Mucosa of rectum (tissue), 2 donors: ENCODE data around the gene CCR2.
A peak's percentile ranks its signal among the peaks of the same experiment; 100 is the strongest.

ENCODE experiments used
- H3K27ac ChIP-seq, 2 donors: one replicate each; pipeline ENCODE4 v1.7.0; 2013; ENCODE audit warnings: inconsistent platforms in 2 of 2, low read depth in 2 of 2, low read length in 2 of 2
- H3K27me3 ChIP-seq, 2 donors: one replicate each; pipeline ENCODE4 v1.7.0; 2013; ENCODE audit warnings: low read length in 2 of 2; ENCODE audit not compliant: control insufficient read depth in 2 of 2, insufficient read depth in 2 of 2
- H3K36me3 ChIP-seq, 2 donors: one replicate each; pipeline ENCODE4 v1.7.0; 2013; ENCODE audit warnings: low read length in 2 of 2; ENCODE audit not compliant: control insufficient read depth in 2 of 2, insufficient read depth in 2 of 2
- H3K4me1 ChIP-seq, 2 donors: one replicate each; pipeline ENCODE4 v1.7.0; 2013; ENCODE audit warnings: low read length in 2 of 2, mild to moderate bottlenecking in 1 of 2; ENCODE audit not compliant: control insufficient read depth in 2 of 2, insufficient read depth in 2 of 2
- H3K4me3 ChIP-seq, 2 donors: one replicate each; pipeline ENCODE4 v1.7.0; 2013; ENCODE audit warnings: low read length in 2 of 2
- H3K9ac ChIP-seq, 2 donors: one replicate each; pipeline ENCODE4 v1.7.0; 2013; ENCODE audit warnings: low read length in 2 of 2, low read depth in 1 of 2, mild to moderate bottlenecking in 1 of 2
- H3K9me3 ChIP-seq, 2 donors: one replicate each; pipeline ENCODE4 v1.7.0; 2013; ENCODE audit warnings: low read length in 2 of 2; ENCODE audit not compliant: control insufficient read depth in 2 of 2
- donor health status: healthy.
- donor health status: Normal muscosa, but diverticular disease.

Gene CCR2

GRCh38 chr3:46365737-46366524 lies 12.0 kb downstream of the CCR2 start:
- Histone ChIP-seq H3K9ac (no peak overlapping the region), H3K4me3 (no peak overlapping the region), H3K36me3 (no peaks in the 10 kb centered on the region), H3K4me1 (peaks cover 0 to 9% of the 10 kb centered on the region in 2 donors), H3K9me3 (no peaks in the 10 kb centered on the region), H3K27me3 (no peaks in the 10 kb centered on the region), H3K27ac (no peak overlapping the region)

GRCh38 chr3:46367811-46368210 lies 13.9 kb downstream of the CCR2 start:
- H3K27ac ChIP-seq = peak overlapping the region in 1 of 2 donors; percentile 19
- H3K9ac ChIP-seq = peak overlapping the region in 1 of 2 donors; percentile 8
- H3K4me1 ChIP-seq = peaks cover 0 to 6% of the 10 kb centered on the region in 2 donors
- no peaks in the 10 kb centered on the region for H3K9me3 ChIP-seq
- H3K27me3 ChIP-seq = no peaks in the 10 kb centered on the region
- H3K4me3 ChIP-seq = no peak overlapping the region
- no peaks in the 10 kb centered on the region for H3K36me3 ChIP-seq

GRCh38 chr3:46368569-46368968 lies 14.7 kb downstream of the CCR2 start:
- peak overlapping the region in 1 of 2 donors; percentile 19 for H3K27ac ChIP-seq
- H3K4me3 ChIP-seq = no peak overlapping the region
- no peaks in the 10 kb centered on the region for H3K36me3 ChIP-seq
- peak overlapping the region in 1 of 2 donors; percentile 26 for H3K9ac ChIP-seq
- peaks cover 0 to 6% of the 10 kb centered on the region in 2 donors for H3K4me1 ChIP-seq
- no peaks in the 10 kb centered on the region for H3K9me3 ChIP-seq
- H3K27me3 ChIP-seq = no peaks in the 10 kb centered on the region

- peak overlapping the region in 1 of 2 donors; percentile 43 for H3K27ac ChIP-seq
- peaks cover 0 to 6% of the 10 kb centered on the region in 2 donors for H3K4me1 ChIP-seq
- no peak overlapping the region for H3K9ac ChIP-seq
- no peaks in the 10 kb centered on the region for H3K9me3 ChIP-seq
- no peaks in the 10 kb centered on the region for H3K36me3 ChIP-seq
- H3K27me3 ChIP-seq = no peaks in the 10 kb centered on the region
- H3K4me3 ChIP-seq = no peak overlapping the region
These were observed 15.2 kb downstream of the CCR2 start for GRCh38 chr3:46369151-46369550.

- no peak overlapping the region for H3K4me3 ChIP-seq
- peak overlapping the region; percentile 7 to 43 for H3K27ac ChIP-seq
- no peaks in the 10 kb centered on the region for H3K36me3 ChIP-seq
- H3K9me3 ChIP-seq = no peaks in the 10 kb centered on the region
- peaks cover 0 to 6% of the 10 kb centered on the region in 2 donors for H3K4me1 ChIP-seq
- H3K9ac ChIP-seq = peak overlapping the region in 1 of 2 donors; percentile 20
- H3K27me3 ChIP-seq = no peaks in the 10 kb centered on the region
These were observed 15.8 kb downstream of the CCR2 start for GRCh38 chr3:46369675-46370132.

- H3K36me3 ChIP-seq = no peaks in the 10 kb centered on the region
- peak within 1 kb of the TSS; percentile 7 to 43 for H3K27ac ChIP-seq
- H3K4me3 ChIP-seq = peak within 1 kb of the TSS in 1 of 2 donors; percentile 51
- H3K4me1 ChIP-seq = peaks cover 0 to 6% of the 10 kb centered on the region in 2 donors
- no peaks in the 10 kb centered on the region for H3K27me3 ChIP-seq
- H3K9me3 ChIP-seq = no peaks in the 10 kb centered on the region
- H3K9ac ChIP-seq = peak within 1 kb of the TSS in 1 of 2 donors; percentile 20
These were observed 17.1 kb downstream of the CCR2 start, which contains the start of gene CCR5 for GRCh38 chr3:46370839-46371518. TSS of gene CCR5 (plus strand) at chr3:46370946. CDS start at chr3:46372903, 1,957 bp downstream.

- Histone ChIP-seq H3K4me3 (peak overlapping the region in 1 of 2 donors; percentile 51), H3K27ac (peak overlapping the region in 1 of 2 donors; percentile 25), H3K36me3 (no peaks in the 10 kb centered on the region), H3K9ac (no peak overlapping the region), H3K9me3 (no peaks in the 10 kb centered on the region), H3K27me3 (no peaks in the 10 kb centered on the region), H3K4me1 (peaks cover 0 to 6% of the 10 kb centered on the region in 2 donors)
These were observed 17.8 kb downstream of the CCR2 start for GRCh38 chr3:46371519-46372340.

- no peaks in the 10 kb centered on the region for H3K36me3 ChIP-seq
- peaks cover 0 to 6% of the 10 kb centered on the region in 2 donors for H3K4me1 ChIP-seq
- no peaks in the 10 kb centered on the region for H3K27me3 ChIP-seq
- no peaks in the 10 kb centered on the region for H3K9me3 ChIP-seq
- no peak overlapping the region for H3K9ac ChIP-seq
- no peak overlapping the region for H3K27ac ChIP-seq
- peak overlapping the region in 1 of 2 donors; percentile 51 for H3K4me3 ChIP-seq
These were observed 18.8 kb downstream of the CCR2 start for GRCh38 chr3:46372492-46373359.

GRCh38 chr3:46374755-46375154 lies 20.8 kb downstream of the CCR2 start:
- Histone ChIP-seq H3K27me3 (no peaks in the 10 kb centered on the region), H3K36me3 (no peaks in the 10 kb centered on the region), H3K27ac (no peak overlapping the region), H3K9me3 (no peaks in the 10 kb centered on the region), H3K4me1 (no peaks in the 10 kb centered on the region), H3K9ac (no peak overlapping the region), H3K4me3 (no peak overlapping the region)
